BLaER1 (cell line): Measurements from ENCODE around the gene ABCB11.
"Not testable (repeated sequence)": the region's sequence is repeated elsewhere in the genome, so short reads cannot be mapped to it uniquely, and the experiment has no call there.

Experiments used
- H3K27ac ChIP-seq: shearing (Covaris generic); formaldehyde crosslinking; 2 replicates; pipeline ENCODE4 v1.8.1; 2022
- H3K27me3 ChIP-seq: shearing (Covaris generic); formaldehyde crosslinking; 2 replicates; pipeline ENCODE4 v1.8.1; 2022
- H3K36me3 ChIP-seq: shearing (Covaris generic); formaldehyde crosslinking; 2 replicates; pipeline ENCODE4 v1.8.1; 2022
- H3K4me1 ChIP-seq: shearing (Covaris generic); formaldehyde crosslinking; 2 replicates; pipeline ENCODE4 v1.8.1; 2022
- H3K4me2 ChIP-seq: shearing (Covaris generic); formaldehyde crosslinking; 2 replicates; pipeline ENCODE4 v1.8.1; 2022
- H3K4me3 ChIP-seq: shearing (Covaris generic); formaldehyde crosslinking; 2 replicates; pipeline ENCODE4 v1.8.1; 2022
- H3K9ac ChIP-seq: shearing (Covaris generic); formaldehyde crosslinking; 2 replicates; pipeline ENCODE4 v1.8.1; 2022
- H3K9me3 ChIP-seq: shearing (Covaris generic); formaldehyde crosslinking; 2 replicates; pipeline ENCODE4 v1.8.1; 2022
- H4K20me1 ChIP-seq: shearing (Covaris generic); formaldehyde crosslinking; 2 replicates; pipeline ENCODE4 v1.8.1; 2022
- Cebpa-rat ChIP-seq: shearing (Covaris generic); IDR thresholded peaks from 2 replicates; pipeline ENCODE4 v1.8.1; 2022

Gene ABCB11

GRCh38 chr2:169027234-169027633 is 3.9 kb downstream of the ABCB11 start:
- Histone ChIP-seq H3K36me3 (no peaks in the 10 kb centered on the region), H4K20me1 (no peaks in the 10 kb centered on the region), H3K9ac (no peak overlapping the region), H3K27ac (no peak overlapping the region), H3K4me1 (no peaks in the 10 kb centered on the region), H3K4me3 (no peak overlapping the region), H3K4me2 (no peak overlapping the region), H3K27me3 (no peaks in the 10 kb centered on the region), H3K9me3 (no peaks in the 10 kb centered on the region)
- TF ChIP-seq Cebpa-rat, result no peak

- H3K4me3 ChIP-seq, result no peak overlapping the region
- H3K4me1 ChIP-seq, result no peaks in the 10 kb centered on the region
- H4K20me1 ChIP-seq, result no peaks in the 10 kb centered on the region
- H3K27me3 ChIP-seq, result no peaks in the 10 kb centered on the region
- no peaks in the 10 kb centered on the region for H3K9me3 ChIP-seq
- no peaks in the 10 kb centered on the region for H3K36me3 ChIP-seq
- no peak overlapping the region for H3K4me2 ChIP-seq
- no peak overlapping the region for H3K27ac ChIP-seq
- no peak for TF ChIP-seq Cebpa-rat
- no peak overlapping the region for H3K9ac ChIP-seq
These were observed 5.1 kb downstream of the ABCB11 start for GRCh38 chr2:169026056-169026455.

- Histone ChIP-seq H3K4me3 (no peak overlapping the region), H3K9me3 (no peaks in the 10 kb centered on the region), H3K27me3 (no peaks in the 10 kb centered on the region), H3K9ac (no peak overlapping the region), H4K20me1 (no peaks in the 10 kb centered on the region), H3K36me3 (no peaks in the 10 kb centered on the region), H3K4me1 (no peaks in the 10 kb centered on the region), H3K4me2 (no peak overlapping the region), H3K27ac (no peak overlapping the region)
- TF ChIP-seq Cebpa-rat, result no peak
These were observed 8.0 kb downstream of the ABCB11 start for GRCh38 chr2:169023161-169023560.

- no peaks in the 10 kb centered on the region for H3K9me3 ChIP-seq
- TF ChIP-seq Cebpa-rat, result no peak
- no peaks in the 10 kb centered on the region for H4K20me1 ChIP-seq
- H3K4me3 ChIP-seq, result no peak overlapping the region
- H3K27me3 ChIP-seq, result no peaks in the 10 kb centered on the region
- H3K9ac ChIP-seq, result no peak overlapping the region
- no peaks in the 10 kb centered on the region for H3K36me3 ChIP-seq
- H3K4me1 ChIP-seq, result no peaks in the 10 kb centered on the region
- H3K4me2 ChIP-seq, result no peak overlapping the region
- no peak overlapping the region for H3K27ac ChIP-seq
These were observed 12.7 kb downstream of the ABCB11 start for GRCh38 chr2:169018390-169018789.

- Histone ChIP-seq H3K4me2 (no peak overlapping the region), H3K9ac (no peak overlapping the region), H3K4me3 (no peak overlapping the region), H3K4me1 (no peaks in the 10 kb centered on the region), H3K36me3 (no peaks in the 10 kb centered on the region), H3K9me3 (no peaks in the 10 kb centered on the region), H4K20me1 (no peaks in the 10 kb centered on the region), H3K27ac (no peak overlapping the region), H3K27me3 (no peaks in the 10 kb centered on the region)
- no peak for TF ChIP-seq Cebpa-rat
These were observed 15.2 kb downstream of the ABCB11 start for GRCh38 chr2:169015943-169016342.

- no peak overlapping the region for H3K9ac ChIP-seq
- TF ChIP-seq Cebpa-rat, result no peak
- H3K27me3 ChIP-seq, result no peaks in the 10 kb centered on the region
- H3K27ac ChIP-seq, result no peak overlapping the region
- H3K9me3 ChIP-seq, result no peaks in the 10 kb centered on the region
- no peaks in the 10 kb centered on the region for H3K36me3 ChIP-seq
- H4K20me1 ChIP-seq, result no peaks in the 10 kb centered on the region
- H3K4me3 ChIP-seq, result no peak overlapping the region
- H3K4me1 ChIP-seq, result no peaks in the 10 kb centered on the region
- no peak overlapping the region for H3K4me2 ChIP-seq
These were observed 16.3 kb downstream of the ABCB11 start for GRCh38 chr2:169014780-169015179.

- Histone ChIP-seq H3K4me3 (no peak overlapping the region), H3K9me3 (no peaks in the 10 kb centered on the region), H3K4me1 (0 out of 2 replicates have a peak, but pooled peaks cover under 1% of the 10 kb centered on the region), H3K9ac (no peak overlapping the region), H3K4me2 (no peak overlapping the region), H3K27me3 (no peaks in the 10 kb centered on the region), H3K36me3 (no peaks in the 10 kb centered on the region), H3K27ac (no peak overlapping the region), H4K20me1 (no peaks in the 10 kb centered on the region)
- no peak for TF ChIP-seq Cebpa-rat
These were observed 17.5 kb downstream of the ABCB11 start for GRCh38 chr2:169013628-169014026.

- no peak for TF ChIP-seq Cebpa-rat
- no peak overlapping the region for H3K4me3 ChIP-seq
- H3K27ac ChIP-seq, result no peak overlapping the region
- H4K20me1 ChIP-seq, result no peaks in the 10 kb centered on the region
- no peaks in the 10 kb centered on the region for H3K9me3 ChIP-seq
- H3K9ac ChIP-seq, result no peak overlapping the region
- no peaks in the 10 kb centered on the region for H3K36me3 ChIP-seq
- H3K27me3 ChIP-seq, result no peaks in the 10 kb centered on the region
- peaks cover 6% of the 10 kb centered on the region for H3K4me1 ChIP-seq
- no peak overlapping the region for H3K4me2 ChIP-seq
These were observed 18.1 kb downstream of the ABCB11 start for GRCh38 chr2:169012812-169013627.

- H3K27me3 ChIP-seq, H3K9me3 ChIP-seq, H3K36me3 ChIP-seq, H3K4me2 ChIP-seq, H3K9ac ChIP-seq, H4K20me1 ChIP-seq, H3K4me3 ChIP-seq, H3K27ac ChIP-seq: not testable (repeated sequence)
- peaks cover 13% of the 10 kb centered on the region for H3K4me1 ChIP-seq
These were observed 18.8 kb downstream of the ABCB11 start for GRCh38 chr2:169012191-169012792.

- no peak overlapping the region for H3K9ac ChIP-seq
- H3K4me1 ChIP-seq, result peaks cover 14% of the 10 kb centered on the region
- no peak overlapping the region for H3K27ac ChIP-seq
- no peak overlapping the region for H3K4me3 ChIP-seq
- H3K36me3 ChIP-seq, result no peaks in the 10 kb centered on the region
- no peak for TF ChIP-seq Cebpa-rat
- H3K4me2 ChIP-seq, result no peak overlapping the region
- no peaks in the 10 kb centered on the region for H3K27me3 ChIP-seq
- no peaks in the 10 kb centered on the region for H3K9me3 ChIP-seq
- no peaks in the 10 kb centered on the region for H4K20me1 ChIP-seq
These were observed 19.4 kb downstream of the ABCB11 start for GRCh38 chr2:169011698-169012097.
